Liver (tissue), 3 donors: ENCODE data around the gene A2ML1.

Experiments
- CTCF ChIP-seq: fragments of 150-350 bp; IDR thresholded peaks from 2 replicates; pipeline ENCODE4 v1.5.1; 2017; ENCODE audit warnings: improper control_type of control experiment, low read depth, low read length; ENCODE audit not compliant: missing input control
- JUND ChIP-seq, 2 donors: IDR thresholded peaks; 2 replicates each; pipeline ENCODE4 v1.6.1; 2016; ENCODE audit warnings: antibody characterized with exemption in 2 of 2
- RXRA ChIP-seq, 2 donors: IDR thresholded peaks; 2 replicates each; pipeline ENCODE4 v1.6.1; 2017 to 2018; ENCODE audit warnings: antibody characterized with exemption in 2 of 2, mild to moderate bottlenecking in 1 of 2
- donor health status: healthy.
- donor health status: healthy.

- TF ChIP-seq CTCF (no peak), RXRA (IDR thresholded peaks at IDR 0.05) (no peak), JUND (IDR thresholded peaks at IDR 0.05) (no peak)
Observed at GRCh38 chr12:8840938-8841633, 18.7 kb downstream of the A2ML1 start.
